PC-9 (cell line): ENCODE results near the gene TMEM115.

Experiments used
- EZH2 ChIP-seq: fragments of 200-600 bp; sonication (generic); IDR thresholded peaks from 2 replicates; pipeline ENCODE4 v1.8.0; 2017; ENCODE audit warnings: antibody characterized with exemption, low read depth
- TF ChIP-seq, protein P1 (sequence below): fragments of 200-600 bp; sonication (generic); conservative IDR thresholded peaks from 2 replicates; pipeline ENCODE4 v1.6.1; 2017; ENCODE audit warnings: mixed run types, antibody characterized with exemption, mild to moderate bottlenecking, moderate library complexity

- TF ChIP-seq, protein P1, sequence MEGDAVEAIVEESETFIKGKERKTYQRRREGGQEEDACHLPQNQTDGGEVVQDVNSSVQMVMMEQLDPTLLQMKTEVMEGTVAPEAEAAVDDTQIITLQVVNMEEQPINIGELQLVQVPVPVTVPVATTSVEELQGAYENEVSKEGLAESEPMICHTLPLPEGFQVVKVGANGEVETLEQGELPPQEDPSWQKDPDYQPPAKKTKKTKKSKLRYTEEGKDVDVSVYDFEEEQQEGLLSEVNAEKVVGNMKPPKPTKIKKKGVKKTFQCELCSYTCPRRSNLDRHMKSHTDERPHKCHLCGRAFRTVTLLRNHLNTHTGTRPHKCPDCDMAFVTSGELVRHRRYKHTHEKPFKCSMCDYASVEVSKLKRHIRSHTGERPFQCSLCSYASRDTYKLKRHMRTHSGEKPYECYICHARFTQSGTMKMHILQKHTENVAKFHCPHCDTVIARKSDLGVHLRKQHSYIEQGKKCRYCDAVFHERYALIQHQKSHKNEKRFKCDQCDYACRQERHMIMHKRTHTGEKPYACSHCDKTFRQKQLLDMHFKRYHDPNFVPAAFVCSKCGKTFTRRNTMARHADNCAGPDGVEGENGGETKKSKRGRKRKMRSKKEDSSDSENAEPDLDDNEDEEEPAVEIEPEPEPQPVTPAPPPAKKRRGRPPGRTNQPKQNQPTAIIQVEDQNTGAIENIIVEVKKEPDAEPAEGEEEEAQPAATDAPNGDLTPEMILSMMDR, result no peak
- TF ChIP-seq EZH2, result no peak
Measured at GRCh38 chr3:50337175-50337861, 22.0 kb downstream of the TMEM115 start.
